ENCODE measurements around the gene SLC25A30. TPM values are rescaled to one million over a fixed set of nuclear protein-coding genes. Genes with fewer than 3 reads are reported as not detected.

SLC25A30 gene
- total RNA-seq, 2 experiments from 2014 or later, result 23.2 to 28.6 TPM

GRCh38 chr13:45374917-45375316, 43.3 kb downstream of the SLC25A30 start:
- DNase-seq, result no peak
- H3K4me1 Mint-ChIP-seq (ENCODE audit: low read depth), result peaks cover 24% of the 10 kb centered on the region
- H3K9me3 Mint-ChIP-seq, result no peaks in the 10 kb centered on the region
- POLR2A ChIA-PET, result no interaction called here
- H3K27ac Mint-ChIP-seq, result no peak overlapping the region
- intact Hi-C loops (cut with DNase I, micrococcal nuclease), result loop anchor here in 1 of 2 experiments (5.0 kb wide), 2 partner anchors 42 to 43 kb away; partner anchors contain the start of gene SLC25A30
- peaks cover 9% of the 10 kb centered on the region for H3K4me1 ChIP-seq (ENCODE audit: insufficient read depth, low read length)
- H3K27me3 ChIP-seq (ENCODE audit: control insufficient read depth in 1 of 2, insufficient read depth in 2 of 2, low read length in 2 of 2), result no peaks in the 10 kb centered on the region
- H3K27ac ChIP-seq (ENCODE audit: low read depth in 1 of 2, low read length in 2 of 2), result no peak overlapping the region
- H3K4me3 Mint-ChIP-seq, result no peak overlapping the region
- H3K36me3 Mint-ChIP-seq (ENCODE audit: low read depth), result no peaks in the 10 kb centered on the region
- TF ChIP-seq CTCF (IDR thresholded peaks at IDR 0.05), result no peak
- ATAC-seq (ENCODE audit: poor library complexity), result no peak
- CTCF ChIA-PET, result no interaction called here
- H3K4me3 ChIP-seq (ENCODE audit: low read length), result no peak overlapping the region
- H3K9me3 ChIP-seq (ENCODE audit: control insufficient read depth in 1 of 2, insufficient read depth in 1 of 2, low read length in 2 of 2), result no peaks in the 10 kb centered on the region
- H3K36me3 ChIP-seq (ENCODE audit: insufficient read depth, low read length), result peaks cover 3% of the 10 kb centered on the region
- H3K27me3 Mint-ChIP-seq, result no peaks in the 10 kb centered on the region

GRCh38 chr13:45373162-45373547, 45.0 kb downstream of the SLC25A30 start:
- POLR2A ChIA-PET, result no interaction called here

More at GRCh38 chr13:45373162-45373547, 45.0 kb downstream of the SLC25A30 start:
- H3K36me3 ChIP-seq (ENCODE audit: insufficient read depth, low read length), result peaks cover 5% of the 10 kb centered on the region
- peaks cover 42% of the 10 kb centered on the region for H3K4me1 Mint-ChIP-seq (ENCODE audit: low read depth)
- no peak overlapping the region for H3K27ac ChIP-seq (ENCODE audit: low read depth in 1 of 2, low read length in 2 of 2)
- intact Hi-C loops (cut with DNase I, micrococcal nuclease), result loop anchor here in 1 of 2 experiments (5.0 kb wide), 2 partner anchors 41 to 44 kb away; partner anchors contain the start of gene SLC25A30
- DNase-seq (no peak), ATAC-seq (ENCODE audit: poor library complexity) (no peak)
- H3K4me1 ChIP-seq (ENCODE audit: insufficient read depth, low read length), result peaks cover 15% of the 10 kb centered on the region
- no peak overlapping the region for H3K4me3 Mint-ChIP-seq
- TF ChIP-seq CTCF (IDR thresholded peaks at IDR 0.05), result no peak
- H3K9me3 Mint-ChIP-seq, result no peaks in the 10 kb centered on the region
- CTCF ChIA-PET, result interaction anchor here (0.6 kb wide), 1 partner anchor 21 kb away, joined by 3 read pairs; no protein-coding TSS in a partner anchor
- H3K27me3 Mint-ChIP-seq, result no peaks in the 10 kb centered on the region
- H3K36me3 Mint-ChIP-seq (ENCODE audit: low read depth), result no peaks in the 10 kb centered on the region
- H3K9me3 ChIP-seq (ENCODE audit: control insufficient read depth in 1 of 2, insufficient read depth in 1 of 2, low read length in 2 of 2), result no peaks in the 10 kb centered on the region
- H3K27ac Mint-ChIP-seq, result peak overlapping the region; percentile 25
- no peak overlapping the region for H3K4me3 ChIP-seq (ENCODE audit: low read length)
- H3K27me3 ChIP-seq (ENCODE audit: control insufficient read depth in 1 of 2, insufficient read depth in 2 of 2, low read length in 2 of 2), result no peaks in the 10 kb centered on the region
